NT2/D1 (cell line): ENCODE results near the gene ARHGEF4.

Source experiments
- DNase-seq: peaks from one replicate; pipeline ENCODE4 v3.0.0-alpha.2; 2011; ENCODE audit warnings: low read depth, low spot score
- H3K27me3 ChIP-seq: 2 replicates; pipeline ENCODE4 v1.6.0; 2011; ENCODE audit warnings: mild to moderate bottlenecking; ENCODE audit not compliant: insufficient read length, insufficient read depth
- H3K36me3 ChIP-seq: 2 replicates; pipeline ENCODE4 v1.6.1; 2011; ENCODE audit warnings: mild to moderate bottlenecking, low read length, mixed read lengths; ENCODE audit not compliant: insufficient read depth, insufficient read length
- H3K4me1 ChIP-seq: 2 replicates; pipeline ENCODE4 v1.5.1; 2011; ENCODE audit not compliant: insufficient read depth, insufficient read length
- H3K4me3 ChIP-seq: 2 replicates; pipeline ENCODE4 v1.5.1; 2011; ENCODE audit warnings: low read depth; ENCODE audit not compliant: insufficient read length
- H3K9ac ChIP-seq: 2 replicates; pipeline ENCODE4 v1.6.0; 2011; ENCODE audit warnings: low read depth; ENCODE audit not compliant: insufficient read length
- H3K9me3 ChIP-seq: 2 replicates; pipeline ENCODE4 v1.5.1; 2011; ENCODE audit warnings: mild to moderate bottlenecking, low read length; ENCODE audit not compliant: insufficient read depth
- SUZ12 ChIP-seq: IDR thresholded peaks from 2 replicates; pipeline ENCODE4 v1.6.1; 2011; ENCODE audit not compliant: insufficient read length, insufficient read depth; ENCODE audit errors: extremely low read depth
- YY1 ChIP-seq: IDR thresholded peaks from 2 replicates; pipeline ENCODE4 v1.6.1; 2011; ENCODE audit not compliant: insufficient read length, insufficient read depth
- ZNF274 ChIP-seq: IDR thresholded peaks from 2 replicates; pipeline ENCODE4 v1.6.1; 2011; ENCODE audit warnings: mild to moderate bottlenecking, low read depth, low read length

ARHGEF4 gene

DNA sequence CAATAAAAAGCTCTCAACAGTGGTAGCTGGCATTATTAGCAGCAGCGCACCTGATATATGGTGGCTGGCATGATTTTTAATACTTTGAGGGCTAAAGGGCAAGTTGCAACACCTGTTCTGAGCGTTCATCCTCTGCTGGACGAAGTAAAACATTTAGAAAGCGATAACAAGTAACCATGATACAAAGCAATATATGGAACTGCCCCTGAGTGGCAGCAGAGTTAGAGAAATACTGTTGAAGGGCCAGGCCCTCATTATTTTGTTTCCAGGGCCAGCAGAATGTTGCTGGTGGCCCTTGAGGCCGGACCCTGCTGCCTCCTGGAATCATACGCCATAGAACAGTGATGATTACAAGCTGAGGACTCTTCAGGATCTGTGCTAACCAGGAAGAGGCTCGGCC, 47.8 kb downstream of the ARHGEF4 start:
- Histone ChIP-seq H3K9ac (no peak overlapping the region), H3K9me3 (no peaks in the 10 kb centered on the region), H3K4me1 (no peaks in the 10 kb centered on the region), H3K4me3 (no peak overlapping the region), H3K36me3 (no peaks in the 10 kb centered on the region), H3K27me3 (no peaks in the 10 kb centered on the region)
- no peak for DNase-seq
- TF ChIP-seq YY1: no peak
- no peak for TF ChIP-seq ZNF274
- no peak for TF ChIP-seq SUZ12

DNA sequence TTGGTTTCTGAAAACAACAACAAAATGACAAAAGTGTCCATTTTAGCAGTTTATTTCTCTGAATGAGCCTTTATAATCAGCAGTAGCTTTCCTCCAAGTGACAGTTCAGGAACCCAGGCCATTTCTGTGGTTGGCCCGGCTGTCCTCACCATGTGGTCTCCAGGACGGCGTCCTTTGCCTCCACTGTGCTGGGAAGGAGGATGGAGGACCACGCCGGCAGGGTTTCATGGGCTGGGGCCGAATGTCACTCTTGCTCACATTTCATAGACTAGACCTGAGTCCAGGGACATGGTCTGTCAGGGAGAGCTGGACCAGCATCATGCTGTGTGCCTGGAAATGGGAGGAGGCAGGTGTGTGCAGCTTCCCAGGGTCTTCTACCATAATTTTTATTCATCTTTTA, 50.9 kb downstream of the ARHGEF4 start:
- no peak for DNase-seq
- H3K4me3 ChIP-seq: no peak overlapping the region
- H3K36me3 ChIP-seq: no peaks in the 10 kb centered on the region
- no peaks in the 10 kb centered on the region for H3K4me1 ChIP-seq
- no peaks in the 10 kb centered on the region for H3K9me3 ChIP-seq
- H3K9ac ChIP-seq: no peak overlapping the region
- TF ChIP-seq YY1: no peak
- no peak for TF ChIP-seq ZNF274
- TF ChIP-seq SUZ12: no peak
- no peaks in the 10 kb centered on the region for H3K27me3 ChIP-seq

DNA sequence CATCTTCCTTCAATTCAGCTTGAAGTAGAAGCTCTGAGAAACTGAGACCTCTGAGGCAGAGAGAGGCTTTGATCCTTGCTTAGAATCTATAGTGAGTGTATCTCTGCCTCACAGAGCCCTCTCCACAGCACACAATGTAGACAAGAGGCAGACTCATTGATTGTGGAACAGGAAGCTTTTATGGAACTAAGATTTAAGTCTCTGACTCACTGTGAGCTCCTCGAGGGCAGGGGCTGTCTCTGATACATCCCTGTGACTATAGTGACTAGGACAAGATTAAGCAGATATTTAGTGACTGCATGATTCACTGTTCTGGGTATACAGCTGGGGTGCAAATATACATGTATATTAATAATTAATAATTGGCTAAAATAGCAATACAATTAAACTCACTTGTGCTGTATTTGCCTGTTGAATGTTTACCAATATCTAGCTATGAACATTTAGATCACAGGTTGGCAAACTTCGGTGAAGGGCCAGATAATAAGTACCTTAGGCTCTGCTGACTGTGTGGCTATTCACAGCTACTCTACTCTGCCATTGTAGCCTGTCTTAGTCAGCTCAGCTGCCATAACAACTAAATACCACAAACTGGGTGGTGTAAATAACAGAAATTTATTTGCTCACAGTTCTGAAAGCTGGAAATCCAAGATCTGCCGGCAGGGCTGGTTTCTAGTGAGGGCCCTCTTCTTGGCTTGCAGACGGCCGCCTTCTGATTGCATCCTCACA, 54.4 kb downstream of the ARHGEF4 start:
- Histone ChIP-seq H3K9ac (no peak overlapping the region), H3K4me3 (no peak overlapping the region), H3K9me3 (peaks cover 8% of the 10 kb centered on the region; the same call in 1 of the 2 replicates), H3K36me3 (no peaks in the 10 kb centered on the region), H3K27me3 (no peaks in the 10 kb centered on the region), H3K4me1 (peaks cover 3% of the 10 kb centered on the region)
- no peak for TF ChIP-seq YY1
- no peak for TF ChIP-seq ZNF274
- no peak for TF ChIP-seq SUZ12
- no peak for DNase-seq

DNA sequence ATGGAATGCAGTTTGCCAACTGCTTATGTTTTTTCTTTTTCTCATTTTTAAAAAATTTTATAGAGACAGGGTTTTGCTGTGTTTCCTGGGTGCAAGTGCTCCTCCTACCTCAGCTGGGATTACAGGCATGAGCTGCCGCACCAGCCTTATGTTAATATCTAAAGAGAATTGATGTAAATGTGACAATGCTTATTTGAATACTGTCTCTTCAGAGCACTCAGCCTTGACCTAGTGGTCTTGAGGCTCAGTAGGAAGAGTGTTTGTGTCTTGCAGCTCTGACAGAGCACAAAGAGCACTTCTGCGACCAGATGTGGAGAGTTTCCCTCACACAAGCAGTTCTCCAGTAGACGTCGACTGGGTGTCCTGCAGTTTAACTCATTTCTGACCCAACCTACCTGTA, 55.3 kb downstream of the ARHGEF4 start:
- Histone ChIP-seq H3K9me3 (peaks cover 8% of the 10 kb centered on the region; the same call in 1 of the 2 replicates), H3K27me3 (no peaks in the 10 kb centered on the region), H3K4me1 (peaks cover 3% of the 10 kb centered on the region), H3K9ac (no peak overlapping the region), H3K36me3 (no peaks in the 10 kb centered on the region), H3K4me3 (no peak overlapping the region)
- TF ChIP-seq YY1 (no peak), SUZ12 (no peak), ZNF274 (no peak)
- no peak for DNase-seq

DNA sequence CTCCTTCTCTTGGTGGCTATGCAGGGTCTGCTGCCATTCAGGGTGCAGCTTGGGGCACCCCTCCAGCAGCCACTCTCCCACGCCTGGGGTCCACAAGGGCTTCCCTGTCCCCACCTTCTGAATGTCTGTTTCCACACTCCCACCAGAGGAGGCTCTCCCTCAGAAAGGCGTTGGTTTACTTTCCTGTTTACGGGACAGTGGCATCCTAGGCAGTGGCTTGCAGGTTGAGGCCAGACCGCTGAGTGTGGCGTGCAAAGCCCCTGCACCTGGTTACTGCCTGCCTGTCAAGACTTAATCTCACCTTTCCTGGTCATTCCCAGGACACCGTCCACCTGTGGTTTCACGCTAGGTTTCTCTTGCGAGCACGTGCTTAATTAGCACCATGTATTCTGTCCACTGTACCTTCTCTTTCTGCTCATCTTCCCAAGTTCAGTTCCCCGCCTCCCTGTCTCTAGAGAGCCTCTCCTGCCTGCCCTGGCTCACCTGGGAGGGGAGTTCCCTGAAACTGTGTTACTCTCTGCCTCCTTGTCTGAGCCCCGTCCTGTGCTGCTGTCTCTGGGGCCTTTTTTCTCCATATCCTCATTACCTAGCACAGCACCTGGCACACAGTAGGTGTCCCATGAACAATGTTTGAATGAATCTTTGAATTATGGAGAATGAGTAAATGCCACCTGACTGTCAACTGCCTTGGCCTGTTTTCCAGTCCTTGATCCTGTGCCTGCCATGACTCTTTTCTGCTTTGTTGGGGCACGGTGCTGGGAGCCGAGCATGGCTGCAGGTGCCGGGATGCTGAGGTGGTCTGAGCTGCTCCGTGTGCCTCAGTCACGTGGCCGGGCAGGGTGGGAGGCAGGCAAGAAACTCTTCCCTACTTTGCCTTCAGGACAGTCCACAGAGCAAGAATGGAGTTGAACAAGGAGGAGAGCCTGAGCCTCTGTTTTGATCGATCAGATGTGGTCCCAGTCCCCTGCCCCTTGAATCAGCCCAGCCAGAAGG, 56.4 kb downstream of the ARHGEF4 start:
- Histone ChIP-seq H3K9ac (no peak overlapping the region), H3K4me3 (no peak overlapping the region), H3K27me3 (no peaks in the 10 kb centered on the region), H3K36me3 (no peaks in the 10 kb centered on the region), H3K9me3 (peaks cover 8% of the 10 kb centered on the region; the same call in 1 of the 2 replicates), H3K4me1 (peaks cover 6% of the 10 kb centered on the region)
- no peak for DNase-seq
- TF ChIP-seq YY1 (no peak), ZNF274 (no peak), SUZ12 (no peak)

DNA sequence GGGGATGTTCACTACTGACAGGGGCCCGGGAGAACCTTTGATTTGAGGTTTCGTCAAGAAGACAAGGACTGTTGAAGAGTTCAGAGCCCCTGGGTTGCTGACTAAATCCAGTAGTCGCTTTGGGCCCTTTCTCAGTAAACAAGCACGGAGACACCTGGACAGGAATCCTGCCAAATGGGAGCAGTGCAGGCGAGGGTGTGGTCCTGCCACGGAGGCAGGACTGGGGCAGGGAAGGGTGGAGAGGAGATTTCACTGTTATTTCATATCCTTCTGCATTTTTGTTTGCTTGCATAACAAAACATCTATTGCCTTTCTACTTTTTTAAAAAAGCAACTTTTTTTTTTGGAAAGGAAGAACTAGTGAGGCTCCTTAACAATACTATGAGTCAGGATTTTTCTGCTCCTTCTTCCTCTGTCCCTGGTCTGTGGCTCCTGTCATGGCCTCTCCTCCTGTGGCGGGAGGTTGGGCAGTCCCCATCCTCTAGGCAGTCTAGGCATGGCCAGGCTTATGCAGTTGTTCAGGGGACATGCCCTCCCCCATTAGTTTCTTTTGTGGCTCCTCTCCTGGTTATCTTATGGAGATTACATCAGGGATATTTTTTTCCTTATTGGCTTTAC, 57.7 kb downstream of the ARHGEF4 start:
- Histone ChIP-seq H3K4me1 (peaks cover 6% of the 10 kb centered on the region), H3K9ac (no peak overlapping the region), H3K4me3 (no peak overlapping the region), H3K36me3 (no peaks in the 10 kb centered on the region), H3K27me3 (no peaks in the 10 kb centered on the region), H3K9me3 (peaks cover 8% of the 10 kb centered on the region; the same call in 1 of the 2 replicates)
- no peak for DNase-seq
- TF ChIP-seq SUZ12: no peak
- TF ChIP-seq ZNF274: no peak
- TF ChIP-seq YY1: no peak
